AG09319 (cell line): ENCODE measurements around the gene MYCN.

Experiments used
- DNase-seq: peaks from one replicate; pipeline ENCODE4 v3.0.0-alpha.2; 2010; ENCODE audit warnings: low read depth; ENCODE audit errors: extremely low read depth
- CTCF ChIP-seq: IDR thresholded peaks from 2 replicates; pipeline ENCODE4 v1.5.1; 2011; ENCODE audit warnings: low read depth, mild to moderate bottlenecking, inconsistent platforms, low read length, moderate library complexity

The MYCN gene

GRCh38 chr2:15989559-15989958, 49.2 kb downstream of the MYCN start:
- no peak for DNase-seq
- no peak for TF ChIP-seq CTCF

GRCh38 chr2:15990151-15991101, 50.1 kb downstream of the MYCN start:
- no peak for DNase-seq

GRCh38 chr2:15991231-15991630, 50.9 kb downstream of the MYCN start:
- no peak for DNase-seq
- TF ChIP-seq CTCF: no peak

More at GRCh38 chr2:15990151-15991101, 50.1 kb downstream of the MYCN start:
- TF ChIP-seq CTCF: no peak

- no peak for DNase-seq
- no peak for TF ChIP-seq CTCF
Observed at GRCh38 chr2:15992457-15993231, 52.3 kb downstream of the MYCN start.

GRCh38 chr2:15993232-15993610, 52.9 kb downstream of the MYCN start:
- no peak for TF ChIP-seq CTCF
- no peak for DNase-seq

- no peak for DNase-seq
- TF ChIP-seq CTCF: no peak
Observed at GRCh38 chr2:15993666-15994065, 53.3 kb downstream of the MYCN start.

GRCh38 chr2:15995603-15996002, 55.3 kb downstream of the MYCN start:
- no peak for TF ChIP-seq CTCF
- DNase-seq: no peak
